ENCODE results near the gene ACO2. TPM values are rescaled to one million over a fixed set of nuclear protein-coding genes. Genes with fewer than 3 reads are reported as not detected.

Gene ACO2
- total and polyA plus RNA-seq, 4 donors: 39.5 to 60.7 (median 51.7) TPM

DNA sequence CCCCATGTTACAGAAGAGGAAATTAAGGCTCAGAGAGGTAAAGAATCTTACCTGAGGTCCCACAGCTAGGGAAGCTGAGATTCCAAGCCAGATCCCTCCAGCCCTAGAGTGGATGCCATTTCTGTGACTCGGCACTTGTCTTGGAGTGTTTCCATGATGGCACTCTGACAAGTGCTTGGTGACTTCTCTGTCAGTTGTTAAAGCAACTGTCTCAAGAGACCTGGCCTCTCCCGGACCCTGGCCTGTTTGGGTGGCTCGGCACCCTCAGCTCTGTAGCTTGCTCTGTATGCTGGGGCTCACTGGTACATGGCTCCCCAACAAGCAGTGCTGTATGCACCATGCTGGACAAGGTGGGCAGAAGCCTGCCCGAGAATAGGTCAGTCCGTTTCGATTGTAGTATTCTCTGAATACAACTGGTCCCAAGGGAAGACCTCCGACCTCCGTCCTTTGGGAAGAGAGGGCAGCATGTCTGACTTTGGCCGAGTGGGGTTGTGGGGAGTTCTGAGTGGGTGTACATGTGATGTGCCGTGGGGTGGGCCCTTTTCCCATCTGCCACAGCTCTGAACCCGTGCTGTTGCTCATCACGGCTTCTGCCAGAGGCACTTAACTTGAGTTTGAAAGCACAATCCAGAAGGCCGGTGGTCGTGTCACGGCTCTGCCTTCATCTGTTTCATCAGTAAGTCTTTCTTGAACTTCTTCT lies 12.4 kb downstream of the ACO2 start:
- Histone ChIP-seq H3K4me1 (ENCODE audit: control insufficient read depth in 1 of 2, insufficient read depth in 2 of 2, low read length in 2 of 2) (peaks cover 3 to 4% of the 10 kb centered on the region in 2 donors), H3K36me3 (ENCODE audit: control insufficient read depth in 1 of 2, insufficient read depth in 2 of 2, low read length in 1 of 2) (no peaks in the 10 kb centered on the region), H3K4me3 (ENCODE audit: low read length in 2 of 2) (no peak overlapping the region), H3K27me3 (ENCODE audit: control insufficient read depth in 1 of 2, insufficient read depth in 2 of 2, low read length in 1 of 2) (no peaks in the 10 kb centered on the region), H3K27ac (ENCODE audit: low read depth in 1 of 2, low read length in 2 of 2) (peak overlapping the region; percentile 91), H3K9me3 (ENCODE audit: control insufficient read depth, low read length) (no peaks in the 10 kb centered on the region)
- WGBS, 2 donors: 27 to 28% methylated on average over 15 of the region's 15 CpGs
- ATAC-seq (ENCODE audit: low FRiP score) (peak; percentile 68), DNase-seq (peak; percentile 54 to 81)
- intact Hi-C loops (cut with DNase I): loop anchor here (5.0 kb wide), 2 partner anchors 34 to 41 kb away; partner anchors contain the start of gene TOB2 (in 1 of the 2)

GRCh38 chr22:41481925-41482318 lies 13.0 kb downstream of the ACO2 start:
- intact Hi-C loops (cut with DNase I): loop anchor here (2.0 to 5.0 kb wide), 3 partner anchors 23 to 40 kb away; partner anchors contain the start of gene TOB2 (in 1 of the 2)
- peaks cover 3 to 4% of the 10 kb centered on the region in 2 donors for H3K4me1 ChIP-seq (ENCODE audit: control insufficient read depth in 1 of 2, insufficient read depth in 2 of 2, low read length in 2 of 2)
- peak overlapping the region; percentile 50 to 91 for H3K27ac ChIP-seq (ENCODE audit: low read depth in 1 of 2, low read length in 2 of 2)
- WGBS, 2 donors: 52 to 61% methylated on average over 5 of the region's 5 CpGs
- H3K4me3 ChIP-seq (ENCODE audit: low read length in 2 of 2): no peak overlapping the region
- no peaks in the 10 kb centered on the region for H3K27me3 ChIP-seq (ENCODE audit: control insufficient read depth in 1 of 2, insufficient read depth in 2 of 2, low read length in 1 of 2)
- ATAC-seq (ENCODE audit: low FRiP score) (no peak), DNase-seq (peak in 1 of 2 donors; percentile 33)
- H3K36me3 ChIP-seq (ENCODE audit: control insufficient read depth in 1 of 2, insufficient read depth in 2 of 2, low read length in 1 of 2): no peaks in the 10 kb centered on the region
- H3K9me3 ChIP-seq (ENCODE audit: control insufficient read depth, low read length): no peaks in the 10 kb centered on the region

GRCh38 chr22:41482319-41482935 lies 13.5 kb downstream of the ACO2 start:
- ATAC-seq (ENCODE audit: low FRiP score) (no peak), DNase-seq (peak in 1 of 2 donors; percentile 9)
- peak overlapping the region; percentile 91 to 94 for H3K27ac ChIP-seq (ENCODE audit: low read depth in 1 of 2, low read length in 2 of 2)
- no peaks in the 10 kb centered on the region for H3K36me3 ChIP-seq (ENCODE audit: control insufficient read depth in 1 of 2, insufficient read depth in 2 of 2, low read length in 1 of 2)
- H3K4me1 ChIP-seq (ENCODE audit: control insufficient read depth in 1 of 2, insufficient read depth in 2 of 2, low read length in 2 of 2): peaks cover 3 to 4% of the 10 kb centered on the region in 2 donors
- H3K4me3 ChIP-seq (ENCODE audit: low read length in 2 of 2): no peak overlapping the region
- H3K27me3 ChIP-seq (ENCODE audit: control insufficient read depth in 1 of 2, insufficient read depth in 2 of 2, low read length in 1 of 2): no peaks in the 10 kb centered on the region
- intact Hi-C loops (cut with DNase I): loop anchor here (2.0 to 5.0 kb wide), 3 partner anchors 22 to 40 kb away; partner anchors contain the start of gene TOB2 (in 1 of the 2)
- H3K9me3 ChIP-seq (ENCODE audit: control insufficient read depth, low read length): no peaks in the 10 kb centered on the region
- 62% methylated on average over 2 of the region's 2 CpGs for WGBS, 2 donors

DNA sequence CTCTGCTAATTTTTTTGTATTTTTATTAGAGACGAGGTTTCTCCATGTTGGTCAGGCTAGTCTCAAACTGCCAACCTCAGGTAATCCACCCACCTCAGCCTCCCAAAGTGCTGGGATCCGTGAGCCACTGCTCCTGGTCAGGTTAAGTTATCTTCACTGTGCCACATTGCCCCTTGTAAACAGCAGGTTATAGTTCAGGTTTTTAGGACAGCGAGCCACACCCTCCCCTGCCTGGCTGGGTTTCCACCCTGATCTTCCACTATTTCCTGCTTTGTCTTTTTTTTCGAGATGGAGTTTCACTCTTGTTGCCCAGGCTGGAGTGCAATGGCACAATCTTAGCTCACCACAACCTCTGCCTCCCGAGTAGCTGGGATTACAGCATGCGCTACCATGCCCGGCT lies 16.1 kb downstream of the ACO2 start:
- H3K27ac ChIP-seq (ENCODE audit: low read depth in 1 of 2, low read length in 2 of 2): no peak overlapping the region
- no peak for ATAC-seq (ENCODE audit: low FRiP score)
- intact Hi-C loops (cut with DNase I): no loop called here
- H3K4me1 ChIP-seq (ENCODE audit: control insufficient read depth in 1 of 2, insufficient read depth in 2 of 2, low read length in 2 of 2): peaks cover 2 to 4% of the 10 kb centered on the region in 2 donors
- peak in 1 of 2 donors; percentile 5 for DNase-seq
- no peaks in the 10 kb centered on the region for H3K9me3 ChIP-seq (ENCODE audit: control insufficient read depth, low read length)
- H3K27me3 ChIP-seq (ENCODE audit: control insufficient read depth in 1 of 2, insufficient read depth in 2 of 2, low read length in 1 of 2): no peaks in the 10 kb centered on the region
- H3K36me3 ChIP-seq (ENCODE audit: control insufficient read depth in 1 of 2, insufficient read depth in 2 of 2, low read length in 1 of 2): no peaks in the 10 kb centered on the region
- WGBS, 2 donors: 82 to 83% methylated on average over 7 of the region's 7 CpGs
- H3K4me3 ChIP-seq (ENCODE audit: low read length in 2 of 2): no peak overlapping the region

DNA sequence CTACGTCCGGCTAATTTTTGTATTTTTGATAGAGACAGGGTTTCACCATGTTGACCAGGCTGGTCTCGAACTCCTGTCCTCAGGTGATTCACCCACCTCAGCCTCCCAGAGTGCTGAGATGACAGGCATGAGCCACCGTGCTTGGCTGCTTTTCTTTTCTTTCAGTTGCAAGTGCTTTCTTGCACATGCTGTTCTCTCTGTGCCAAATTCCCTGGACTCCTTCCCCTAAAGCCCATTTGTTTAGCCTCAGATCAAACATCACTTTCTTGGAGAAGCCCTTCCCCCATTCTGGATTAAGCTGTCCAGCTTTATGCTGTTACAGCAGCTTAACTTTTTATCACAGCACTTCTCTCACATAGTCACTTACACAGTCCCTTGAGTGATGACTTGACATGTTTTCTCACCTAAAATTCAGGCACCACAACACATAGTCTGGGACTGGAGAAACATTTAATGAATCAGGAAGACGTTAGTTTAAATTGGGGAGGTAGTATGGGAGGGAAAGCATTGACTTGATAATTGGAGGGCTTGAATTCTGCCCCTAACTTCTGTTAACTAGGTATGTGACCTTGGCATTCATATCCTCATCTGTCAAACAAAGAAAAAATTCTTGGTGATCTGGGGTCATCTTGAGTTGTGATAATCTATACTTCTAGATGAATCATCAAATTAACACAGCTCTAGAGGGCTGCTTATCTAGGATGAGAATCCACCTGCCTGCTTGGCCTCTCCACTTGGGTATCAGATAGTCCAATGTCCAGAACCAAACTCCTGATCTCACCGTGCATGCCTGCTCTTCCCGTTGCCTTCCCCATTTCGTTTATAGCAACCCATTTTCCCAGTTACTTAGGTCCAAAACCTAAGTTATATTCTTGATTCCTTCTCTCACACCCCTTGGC lies 18.4 kb downstream of the ACO2 start:
- peaks cover 0 to 2% of the 10 kb centered on the region in 2 donors for H3K4me1 ChIP-seq (ENCODE audit: control insufficient read depth in 1 of 2, insufficient read depth in 2 of 2, low read length in 2 of 2)
- 66 to 68% methylated on average over 8 of the region's 8 CpGs for WGBS, 2 donors
- no peak for ATAC-seq (ENCODE audit: low FRiP score)
- no peaks in the 10 kb centered on the region for H3K9me3 ChIP-seq (ENCODE audit: control insufficient read depth, low read length)
- H3K4me3 ChIP-seq (ENCODE audit: low read length in 2 of 2): no peak overlapping the region
- no peak overlapping the region for H3K27ac ChIP-seq (ENCODE audit: low read depth in 1 of 2, low read length in 2 of 2)
- intact Hi-C loops (cut with DNase I): no loop called here
- H3K27me3 ChIP-seq (ENCODE audit: control insufficient read depth in 1 of 2, insufficient read depth in 2 of 2, low read length in 1 of 2): no peaks in the 10 kb centered on the region
- H3K36me3 ChIP-seq (ENCODE audit: control insufficient read depth in 1 of 2, insufficient read depth in 2 of 2, low read length in 1 of 2): no peaks in the 10 kb centered on the region
- peak in 1 of 2 donors; percentile 12 for DNase-seq

- Histone ChIP-seq H3K27me3 (ENCODE audit: control insufficient read depth in 1 of 2, insufficient read depth in 2 of 2, low read length in 1 of 2) (no peaks in the 10 kb centered on the region), H3K27ac (ENCODE audit: low read depth in 1 of 2, low read length in 2 of 2) (no peak overlapping the region), H3K36me3 (ENCODE audit: control insufficient read depth in 1 of 2, insufficient read depth in 2 of 2, low read length in 1 of 2) (no peaks in the 10 kb centered on the region), H3K4me3 (ENCODE audit: low read length in 2 of 2) (no peak overlapping the region), H3K4me1 (ENCODE audit: control insufficient read depth in 1 of 2, insufficient read depth in 2 of 2, low read length in 2 of 2) (no peaks in the 10 kb centered on the region), H3K9me3 (ENCODE audit: control insufficient read depth, low read length) (no peaks in the 10 kb centered on the region)
- intact Hi-C loops (cut with DNase I): no loop called here
- 71% methylated on average over 4 of the region's 4 CpGs for WGBS, 2 donors
- DNase-seq (peak in 1 of 2 donors; percentile 31), ATAC-seq (ENCODE audit: low FRiP score) (no peak)
Measured at GRCh38 chr22:41488076-41488475, 19.2 kb downstream of the ACO2 start.

DNA sequence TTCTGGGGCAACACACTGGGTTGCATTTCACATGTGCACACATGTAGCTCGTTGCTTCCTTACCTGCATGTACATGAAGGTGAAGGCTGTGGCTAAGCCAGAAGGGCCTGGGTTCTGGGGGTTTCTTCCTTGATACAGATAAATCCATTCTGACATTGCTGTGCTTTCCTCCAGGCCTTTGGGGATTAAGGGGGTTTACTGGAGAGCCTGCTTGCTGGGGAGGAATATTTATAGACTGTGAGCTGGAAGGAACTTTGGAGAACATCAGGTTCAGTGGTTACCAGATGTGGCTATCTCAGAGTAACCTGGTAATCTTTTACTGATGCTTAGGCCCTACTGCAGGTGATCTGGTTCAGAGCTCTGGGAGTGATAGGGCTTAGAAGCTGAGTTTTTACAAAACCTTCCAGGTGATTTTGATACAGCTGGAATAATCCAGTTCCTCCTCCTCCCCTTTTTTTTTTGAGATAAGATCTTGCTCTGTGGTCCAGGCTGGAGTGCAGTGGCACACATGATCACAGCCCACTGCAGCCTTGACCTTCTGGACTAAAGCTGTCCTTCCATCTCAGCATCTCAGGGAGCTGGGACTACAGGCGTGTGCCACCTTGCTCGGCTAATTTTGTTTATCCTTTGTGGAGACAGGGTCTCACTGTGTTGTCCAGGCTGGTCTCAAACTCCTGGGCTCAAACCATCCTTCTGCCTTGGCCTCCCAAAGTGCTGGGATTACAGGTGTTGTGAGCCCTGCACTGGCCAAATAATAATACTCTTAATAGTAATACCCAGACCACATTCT lies 19.9 kb downstream of the ACO2 start:
- H3K27ac ChIP-seq (ENCODE audit: low read depth in 1 of 2, low read length in 2 of 2): no peak overlapping the region

More for the DNA sequence above, 19.9 kb downstream of the ACO2 start:
- ATAC-seq (ENCODE audit: low FRiP score): no peak
- no peaks in the 10 kb centered on the region for H3K36me3 ChIP-seq (ENCODE audit: control insufficient read depth in 1 of 2, insufficient read depth in 2 of 2, low read length in 1 of 2)
- H3K27me3 ChIP-seq (ENCODE audit: control insufficient read depth in 1 of 2, insufficient read depth in 2 of 2, low read length in 1 of 2): no peaks in the 10 kb centered on the region
- no peaks in the 10 kb centered on the region for H3K9me3 ChIP-seq (ENCODE audit: control insufficient read depth, low read length)
- WGBS, 2 donors: 77 to 80% methylated on average over 3 of the region's 3 CpGs
- H3K4me3 ChIP-seq (ENCODE audit: low read length in 2 of 2): no peak overlapping the region
- intact Hi-C loops (cut with DNase I): no loop called here
- H3K4me1 ChIP-seq (ENCODE audit: control insufficient read depth in 1 of 2, insufficient read depth in 2 of 2, low read length in 2 of 2): no peaks in the 10 kb centered on the region
- peak in 1 of 2 donors; percentile 19 for DNase-seq
